OCI-LY3 (cell line): ENCODE measurements around the gene SLC28A1.
A peak's percentile ranks its signal among the peaks of the same experiment; 100 is the strongest.

Source experiments
- H2AFZ ChIP-seq: fragments of 200-600, 300-600 bp; shearing (Covaris generic); 2 replicates; pipeline ENCODE4 v1.6.0; 2014; ENCODE audit warnings: antibody characterized with exemption, low read depth, low read length
- H3K27ac ChIP-seq: fragments of 200-600, 300-600 bp; sonication (generic); 2 replicates; pipeline ENCODE4 v1.5.1; 2014; ENCODE audit warnings: mild to moderate bottlenecking, low read length, moderate library complexity, mixed read lengths
- H3K27me3 ChIP-seq: fragments of 200-600, 300-600 bp; sonication (generic); 2 replicates; pipeline ENCODE4 v1.6.1; 2014; ENCODE audit warnings: low read depth, low read length, mixed read lengths
- H3K36me3 ChIP-seq: fragments of 200-600, 300-600 bp; sonication (generic); replicated peaks from 2 replicates; pipeline ENCODE3; 2014; ENCODE audit warnings: low read depth, low read length, mixed read lengths
- H3K4me1 ChIP-seq: fragments of 300-600, 200-600 bp; sonication (generic); 2 replicates; pipeline ENCODE4 v1.6.1; 2014; ENCODE audit warnings: low read length, mixed read lengths
- H3K4me2 ChIP-seq: fragments of 200-600, 300-600 bp; sonication (generic); 2 replicates; pipeline ENCODE4 v1.6.1; 2014; ENCODE audit warnings: low read length, mixed read lengths
- H3K4me3 ChIP-seq: fragments of 300-600, 200-600 bp; sonication (generic); 2 replicates; pipeline ENCODE4 v1.5.1; 2014; ENCODE audit warnings: antibody characterized with exemption, mild to moderate bottlenecking, low read length, moderate library complexity
- H3K79me2 ChIP-seq: fragments of 300-600, 200-600 bp; shearing (Covaris generic); 2 replicates; pipeline ENCODE4 v1.6.1; 2014; ENCODE audit warnings: mild to moderate bottlenecking, low read length, mixed read lengths
- H3K9ac ChIP-seq: fragments of 300-600, 200-600 bp; shearing (Covaris generic); 2 replicates; pipeline ENCODE4 v1.6.0; 2014; ENCODE audit warnings: mild to moderate bottlenecking, low read length, moderate library complexity
- H3K9me3 ChIP-seq: fragments of 200-600, 300-600 bp; shearing (Covaris generic); 2 replicates; pipeline ENCODE4 v1.6.1; 2014; ENCODE audit warnings: low read length, mixed read lengths; ENCODE audit not compliant: insufficient read depth
- H4K20me1 ChIP-seq: fragments of 200-600, 300-600 bp; sonication (generic); 2 replicates; pipeline ENCODE4 v1.6.1; 2016; ENCODE audit warnings: low read length, mixed read lengths; ENCODE audit not compliant: insufficient read depth
- CTCF ChIP-seq: fragments of 200-600, 300-600 bp; sonication (generic); IDR thresholded peaks from 2 replicates; pipeline ENCODE4 v1.5.1; 2014; ENCODE audit warnings: antibody characterized with exemption, low read length, low read depth
- EZH2phosphoT487 ChIP-seq: fragments of 200-600 bp; shearing (Covaris generic); IDR thresholded peaks from 2 replicates; pipeline ENCODE4 v1.6.1; 2018; ENCODE audit warnings: antibody characterized with exemption, mixed run types, low read depth

Gene SLC28A1

GRCh38 chr15:84970843-84971242 lies 86.4 kb downstream of the SLC28A1 start:
- Histone ChIP-seq H3K79me2 (no peaks in the 10 kb centered on the region), H3K36me3 (no peaks in the 10 kb centered on the region), H3K9ac (no peak overlapping the region), H2AFZ (no peak overlapping the region), H3K4me3 (no peak overlapping the region), H3K4me1 (peaks cover 3% of the 10 kb centered on the region), H3K4me2 (no peak overlapping the region), H3K9me3 (0 out of 2 replicates have a peak, but pooled peaks cover 3% of the 10 kb centered on the region), H3K27ac (no peak overlapping the region), H4K20me1 (no peaks in the 10 kb centered on the region), H3K27me3 (no peaks in the 10 kb centered on the region)
- no peak for TF ChIP-seq CTCF
- TF ChIP-seq EZH2phosphoT487: no peak

- Histone ChIP-seq H3K9ac (no peak overlapping the region), H3K9me3 (no peaks in the 10 kb centered on the region), H3K4me1 (peaks cover 27% of the 10 kb centered on the region), H3K4me3 (no peak overlapping the region), H3K27ac (no peak overlapping the region), H3K36me3 (no peaks in the 10 kb centered on the region), H3K79me2 (no peaks in the 10 kb centered on the region), H3K27me3 (no peaks in the 10 kb centered on the region), H3K4me2 (no peak overlapping the region), H2AFZ (no peak overlapping the region), H4K20me1 (no peaks in the 10 kb centered on the region)
- no peak for TF ChIP-seq EZH2phosphoT487
- no peak for TF ChIP-seq CTCF
Measured at GRCh38 chr15:84973492-84974460, 89.3 kb downstream of the SLC28A1 start.

- H3K9me3 ChIP-seq: no peaks in the 10 kb centered on the region
- H3K4me2 ChIP-seq: no peak overlapping the region
- no peaks in the 10 kb centered on the region for H4K20me1 ChIP-seq
- no peak overlapping the region for H2AFZ ChIP-seq
- no peak overlapping the region for H3K9ac ChIP-seq
- no peaks in the 10 kb centered on the region for H3K36me3 ChIP-seq
- H3K27ac ChIP-seq: no peak overlapping the region
- H3K4me3 ChIP-seq: no peak overlapping the region
- H3K79me2 ChIP-seq: no peaks in the 10 kb centered on the region
- peaks cover 41% of the 10 kb centered on the region for H3K4me1 ChIP-seq
- TF ChIP-seq EZH2phosphoT487: no peak
- H3K27me3 ChIP-seq: no peaks in the 10 kb centered on the region
Measured at GRCh38 chr15:84975871-84976351, 91.4 kb downstream of the SLC28A1 start.

GRCh38 chr15:84976746-84977345 lies 92.4 kb downstream of the SLC28A1 start:
- Histone ChIP-seq H3K9me3 (no peaks in the 10 kb centered on the region), H3K4me1 (peaks cover 41% of the 10 kb centered on the region), H2AFZ (peak overlapping the region; percentile 3), H3K27me3 (no peaks in the 10 kb centered on the region), H3K4me3 (peak overlapping the region; percentile 45), H3K27ac (peak overlapping the region; percentile 40), H3K36me3 (no peaks in the 10 kb centered on the region), H3K79me2 (no peaks in the 10 kb centered on the region; the same call in 1 of the 2 replicates), H4K20me1 (no peaks in the 10 kb centered on the region), H3K9ac (peak overlapping the region; percentile 41; the same call in 1 of the 2 replicates), H3K4me2 (peak overlapping the region; percentile 42)
- TF ChIP-seq CTCF (no peak), EZH2phosphoT487 (no peak)
